K562 (cell line): ENCODE measurements around the gene TMEM271. TPM values are rescaled to one million over a fixed set of nuclear protein-coding genes. Genes with fewer than 3 reads are reported as not detected.

Experiments
- ATAC-seq: fragments of 200-7000 bp; cut with Tn5 transposase; 3 replicates; pipeline ENCODE4 v1.9.1; 2020; ENCODE audit warnings: moderate library complexity
- BruUV-seq: library from RNA; stranded (reverse); fragments of 400-500 nt; replicated peaks from 2 replicates; lab custom pipeline; 2021; lab: Mats Ljungman, UMichigan
- CTCF ChIA-PET: fragments of 300-600 bp; formaldehyde crosslinking; extraction: SDS; loops from one replicate; lab custom pipeline; 2021; ENCODE audit warnings: low intra/inter-chr PET ratio; lab: Yijun Ruan, JAX
- POLR2A ChIA-PET: fragments of 300-600, 350-650 bp; sonication (Branson Sonifier 250); formaldehyde crosslinking; extraction: SDS; loops from one replicate; lab custom pipeline; 2021; ENCODE audit warnings: antibody characterized with exemption, inconsistent platforms; lab: Yijun Ruan, JAX
- DNase-seq, 4 experiments: peaks; one replicate each; pipeline versions ENCODE4 v3.0.0 to v3.0.0-alpha.2; 2011 to 2018; ENCODE audit warnings: low spot score in 3 of 4, mixed read lengths in 3 of 4; ENCODE audit errors: extremely low read depth in 1 of 4
- FAIRE-seq: peaks from 2 replicates; lab custom pipeline; 2011; peaks lifted over from hg19 to GRCh38; lab: Jason Lieb, UNC
- H2AFZ ChIP-seq: 2 replicates; pipeline ENCODE4 v1.6.0; 2011; ENCODE audit warnings: low read depth, low read length, control low read depth, inconsistent platforms
- H3K27ac ChIP-seq: fragments of 200-600 bp; 3 replicates; pipeline ENCODE4 v1.8.0; 2011; ENCODE audit warnings: low read depth, mild to moderate bottlenecking, control low read depth, inconsistent platforms, low read length, moderate library complexity, mixed read lengths; ENCODE audit errors: extremely low read depth
- H3K27me3 ChIP-seq, 2 experiments: fragments of 300-600 bp in 1 of 2; 2 replicates in 1 of 2; 3 replicates in 1 of 2; pipeline versions ENCODE4 v1.6.0 to v1.8.0; 2011; ENCODE audit warnings: inconsistent platforms in 2 of 2, low read length in 2 of 2, mild to moderate bottlenecking in 1 of 2, mixed read lengths in 1 of 2, moderate library complexity in 1 of 2; ENCODE audit not compliant: control insufficient read depth in 2 of 2, insufficient read depth in 2 of 2
- H3K36me3 ChIP-seq: fragments of 300-600 bp; 3 replicates; pipeline ENCODE4 v1.8.0; 2011; ENCODE audit warnings: mild to moderate bottlenecking, low read length, inconsistent platforms; ENCODE audit not compliant: control insufficient read depth, insufficient read depth
- H3K4me1 ChIP-seq, 2 experiments: fragments of 200-600 bp in 1 of 2; replicated peaks in 1 of 2; 2 replicates in 1 of 2; 3 replicates in 1 of 2; pipeline versions ENCODE4 v1.5.1 to v1.8.0; 2011; ENCODE audit warnings: inconsistent platforms in 2 of 2, low read length in 2 of 2, mild to moderate bottlenecking in 1 of 2, mixed read lengths in 1 of 2, moderate library complexity in 1 of 2; ENCODE audit not compliant: control insufficient read depth in 2 of 2, insufficient read depth in 2 of 2
- H3K4me2 ChIP-seq: 2 replicates; pipeline ENCODE4 v1.6.1; 2011; ENCODE audit warnings: low read length, control low read depth, inconsistent platforms, mixed read lengths; ENCODE audit not compliant: insufficient read depth
- H3K4me3 ChIP-seq: fragments of 200-600 bp; sonication (generic), shearing (Covaris generic); 2 replicates; pipeline ENCODE4 v1.5.1; 2016; ENCODE audit warnings: control low read depth, inconsistent platforms
- H3K79me2 ChIP-seq: fragments of 200-600 bp; 3 replicates; pipeline ENCODE4 v1.8.0; 2011; ENCODE audit warnings: low read length, inconsistent platforms; ENCODE audit not compliant: control insufficient read depth, insufficient read depth
- H3K9ac ChIP-seq, 2 experiments: 2 replicates each; pipeline versions ENCODE4 v1.6.0 to v1.6.1; 2011; ENCODE audit warnings: low read depth in 2 of 2, low read length in 2 of 2, control low read depth in 1 of 2, inconsistent platforms in 1 of 2, mild to moderate bottlenecking in 1 of 2, mixed read lengths in 1 of 2; ENCODE audit not compliant: insufficient read depth in 1 of 2
- H3K9me1 ChIP-seq: one replicate; pipeline ENCODE4 v1.6.0; 2011; ENCODE audit warnings: inconsistent platforms, mild to moderate bottlenecking, low read length, moderate library complexity; ENCODE audit not compliant: control insufficient read depth, insufficient read depth
- H3K9me3 ChIP-seq: replicated peaks from 2 replicates; pipeline ENCODE4 v1.5.1; 2011; ENCODE audit warnings: low read depth, low read length, inconsistent platforms; ENCODE audit not compliant: control insufficient read depth, insufficient read depth
- H4K20me1 ChIP-seq: replicated peaks from 2 replicates; pipeline ENCODE4 v1.6.1; 2011; ENCODE audit warnings: low read length, inconsistent platforms, mixed read lengths; ENCODE audit not compliant: control insufficient read depth, insufficient read depth
- ATF4 ChIP-seq: fragments of 450-650 bp; formaldehyde crosslinking; IDR thresholded peaks from 2 replicates; pipeline ENCODE4 v1.4.0; 2022; ENCODE audit warnings: mild to moderate bottlenecking, moderate library complexity
- ESRRA ChIP-seq: fragments of 450-650 bp; IDR thresholded peaks from 2 replicates; pipeline ENCODE4 v1.6.1; 2014; ENCODE audit warnings: low read depth, mild to moderate bottlenecking, moderate library complexity, borderline replicate concordance
- GABPB1 ChIP-seq: sonication (generic); formaldehyde crosslinking; IDR thresholded peaks from 2 replicates; pipeline ENCODE4 v1.8.0; 2022; ENCODE audit warnings: mild to moderate bottlenecking, missing genetic modification reagents
- SIRT6 ChIP-seq: IDR thresholded peaks from one replicate; pipeline ENCODE4 v1.6.1; 2012; ENCODE audit warnings: low read depth, mild to moderate bottlenecking, control low read depth, inconsistent platforms, low read length, moderate library complexity
- ZNF280A ChIP-seq: fragments of 450-650 bp; IDR thresholded peaks from 2 replicates; pipeline ENCODE4 v1.6.1; 2018; ENCODE audit warnings: mild to moderate bottlenecking, low read depth; ENCODE audit not compliant: partially characterized antibody
- ZNF316 ChIP-seq: fragments of 450-650 bp; IDR thresholded peaks from 2 replicates; pipeline ENCODE4 v1.6.1; 2016
- ZNF584 ChIP-seq: fragments of 200-800 bp; sonication (Bioruptor generic); IDR thresholded peaks from 2 replicates; pipeline ENCODE4 v1.6.1; 2016; ENCODE audit warnings: low read depth, mild to moderate bottlenecking, missing genetic modification characterization, missing compliant biosample characterization
- ZNF586 ChIP-seq: fragments of 450-650 bp; formaldehyde crosslinking; conservative IDR thresholded peaks from 2 replicates; pipeline ENCODE4 v1.4.0; 2020; ENCODE audit warnings: mild to moderate bottlenecking, moderate library complexity
- ZNF766 ChIP-seq: fragments of 200-800 bp; sonication (Bioruptor generic); conservative IDR thresholded peaks from 2 replicates; pipeline ENCODE4 v1.6.1; 2016; ENCODE audit warnings: missing genetic modification characterization, missing compliant biosample characterization
- WGBS: fragments of 100-300 bp; shearing (Covaris generic); methylation state at CpG from one replicate; pipeline ENCODE4 v1.1.6; 2016; ENCODE audit warnings: low coverage, mixed read lengths; ENCODE audit not compliant: insufficient coverage; ENCODE audit errors: missing lambda C conversion rate; 5-methylcytosine and 5-hydroxymethylcytosine counted together
- in situ Hi-C: fragments of 300-500 bp; cut with MboI; formaldehyde crosslinking; loops from 4 replicates; pipeline ENCODE4 v1.15.0; 2018; ENCODE audit warnings: inconsistent platforms, mixed read lengths
- intact Hi-C: fragments of 100-400 bp; cut with micrococcal nuclease; formaldehyde crosslinking; loops from 2 replicates; pipeline ENCODE4 v1.14.2; 2022
- polyA plus RNA-seq, 8 experiments: library from polyadenylated mRNA; depleted of rRNA in 4 of 8; stranded (reverse) in 5 of 8; unstranded in 3 of 8; fragments of >200 nt; fragmentation: Nextera tagmentation in 2 of 8; fragmentation: Illumina TruSeq in 1 of 8; extraction: Ambion mirVana in 2 of 8; extraction: Trizol in 1 of 8; gene quantifications; 2 replicates each; pipeline versions ENCODE4 v1.2.1 to v1.2.3, GENCODE V29; 2011 to 2014; ENCODE audit warnings: inconsistent platforms in 1 of 8, missing spikeins in 1 of 8
- total RNA-seq, 7 experiments: library from RNA; depleted of rRNA in 6 of 7; stranded (reverse); fragments of >200 nt in 6 of 7; fragmentation: Illumina TruSeq in 2 of 7; extraction: Trizol in 2 of 7; gene quantifications; 2 replicates each; pipeline versions ENCODE4 v1.2.1 to v1.2.3, GENCODE V29; 2011 to 2021; ENCODE audit warnings: low replicate concordance in 1 of 7

TMEM271 gene
- total and polyA plus RNA-seq, 9 of the 15 experiments (the other 6 are each of a cell fraction or from before 2014, with no cell fraction given): not detected

GRCh38 chr4:612052-612748 is 36.1 kb upstream of the TMEM271 start:
- Histone ChIP-seq H3K9ac (peak overlapping the region in 1 of 2 experiments; percentile 17; a peak in 1 of 4 replicates), H2AFZ (no peak overlapping the region), H4K20me1 (no peaks in the 10 kb centered on the region)
- CTCF ChIA-PET: no interaction called here
- POLR2A ChIA-PET: interaction anchor here (0.6 kb wide), 1 partner anchor 15 kb away, joined by 3 read pairs; no protein-coding TSS in a partner anchor
- DNase-seq: no peak
- TF ChIP-seq ESRRA: no peak
- TF ChIP-seq ZNF316: no peak
- TF ChIP-seq, all 486 proteins: peak for 0
- H3K27me3 ChIP-seq: peaks cover 4 to 42% of the 10 kb centered on the region in 2 experiments; a peak in 3 of 5 replicates
- no peaks in the 10 kb centered on the region for H3K9me1 ChIP-seq
- H3K9me3 ChIP-seq: no peaks in the 10 kb centered on the region; the same call in 1 of the 2 replicates
- in situ Hi-C loops: no loop called here
- no peaks in the 10 kb centered on the region for H3K79me2 ChIP-seq
- WGBS: 1% methylated on average over 21 of the region's 22 CpGs
- intact Hi-C loops: no loop called here
- H3K36me3 ChIP-seq: no peaks in the 10 kb centered on the region
- H3K4me1 ChIP-seq: peaks cover 0 to 3% of the 10 kb centered on the region in 2 experiments; a peak in 1 of 5 replicates
- H3K4me2 ChIP-seq: no peak overlapping the region
- FAIRE-seq (no peak), ATAC-seq (no peak)
- no peak overlapping the region for H3K4me3 ChIP-seq
- BruUV-seq: no TSS peak
- no peak overlapping the region for H3K27ac ChIP-seq

- peaks cover 4 to 37% of the 10 kb centered on the region in 2 experiments; a peak in 3 of 5 replicates for H3K27me3 ChIP-seq
- H2AFZ ChIP-seq: no peak overlapping the region
- in situ Hi-C loops: no loop called here
- intact Hi-C loops: no loop called here
- H3K4me2 ChIP-seq: no peak overlapping the region
- peaks cover 0 to 3% of the 10 kb centered on the region in 2 experiments; a peak in 1 of 5 replicates for H3K4me1 ChIP-seq
- 0% methylated on average over 10 of the region's 10 CpGs for WGBS
- H3K36me3 ChIP-seq: no peaks in the 10 kb centered on the region
- no peak for DNase-seq
- H3K27ac ChIP-seq: no peak overlapping the region
- no peaks in the 10 kb centered on the region for H3K79me2 ChIP-seq
- no peaks in the 10 kb centered on the region for H4K20me1 ChIP-seq
- FAIRE-seq: no peak
- no peak overlapping the region for H3K4me3 ChIP-seq
- no peak overlapping the region for H3K9ac ChIP-seq
- H3K9me1 ChIP-seq: no peaks in the 10 kb centered on the region
- ChIA-PET CTCF (no interaction called here), POLR2A (interaction anchor here (0.7 kb wide), 1 partner anchor 24 kb away, joined by 3 read pairs; no protein-coding TSS in a partner anchor)
- no TSS peak for BruUV-seq
- ATAC-seq: no peak
- no peaks in the 10 kb centered on the region; the same call in 1 of the 2 replicates for H3K9me3 ChIP-seq
- no peak for TF ChIP-seq ZNF586 (CRISPR knock-in tag)
- TF ChIP-seq SIRT6: no peak
- no peak for TF ChIP-seq ZNF280A
- no peak for TF ChIP-seq ATF4 (CRISPR knock-in tag)
- TF ChIP-seq GABPB1 (CRISPR knock-in tag): no peak
- no peak for TF ChIP-seq ZNF766 (CRISPR knock-in tag)
- TF ChIP-seq ZNF584: no peak
These were observed 34.5 kb upstream of the TMEM271 start for GRCh38 chr4:610411-611261.
